HCT116 (cell line): ENCODE measurements around the gene COA8.

Experiments
- CTCF ChIP-seq, 3 experiments: fragments of 200-600 bp in 1 of 3; sonication (generic) in 1 of 3; IDR thresholded peaks in 2 of 3; conservative IDR thresholded peaks in 1 of 3; 2 replicates each; pipeline ENCODE4 v1.5.1; 2012 to 2017; ENCODE audit warnings: low read depth in 2 of 3, low read length in 2 of 3, antibody characterized with exemption in 1 of 3, borderline replicate concordance in 1 of 3, control low read depth in 1 of 3, mild to moderate bottlenecking in 1 of 3, mixed read lengths in 1 of 3, mixed run types in 1 of 3, moderate library complexity in 1 of 3; ENCODE audit not compliant: insufficient read depth in 1 of 3
- POLR2AphosphoS5 ChIP-seq: IDR thresholded peaks from 2 replicates; pipeline ENCODE4 v1.6.1; 2011; ENCODE audit warnings: mild to moderate bottlenecking, low read depth, low read length, moderate library complexity
- YY1 ChIP-seq: IDR thresholded peaks from 2 replicates; pipeline ENCODE4 v1.6.1; 2011; ENCODE audit warnings: low read length, low read depth, moderate library complexity, mild to moderate bottlenecking; ENCODE audit not compliant: insufficient replicate concordance; ENCODE audit errors: extremely low read depth

DNA sequence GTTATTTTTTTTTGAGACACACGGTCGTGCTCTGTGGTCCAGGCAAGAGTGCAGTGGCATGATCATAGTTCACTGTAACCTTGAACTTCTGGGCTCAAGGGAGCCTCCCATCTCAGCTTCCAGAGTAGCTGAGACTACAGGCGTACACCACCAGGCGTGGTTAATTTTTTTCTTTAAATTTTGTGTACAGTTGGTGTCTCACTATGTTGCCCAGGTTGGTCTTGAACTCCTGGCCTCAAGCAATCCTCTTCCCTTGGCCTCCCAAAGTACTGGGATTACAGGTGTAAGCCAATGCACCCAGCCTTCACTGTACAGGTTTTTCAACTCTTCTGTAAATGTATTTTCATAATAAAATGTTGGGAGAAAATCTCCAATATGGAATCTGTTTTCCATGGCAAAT, 60.5 kb downstream of the COA8 start:
- TF ChIP-seq CTCF (IDR thresholded peaks at IDR 0.05 in 2 of 3, conservative IDR thresholded peaks at IDR 0.05 in 1 of 3; ENCODE audit: borderline replicate concordance in 1 of 3, insufficient read depth in 1 of 3, low read depth in 2 of 3, low read length in 2 of 3), result no peak
- TF ChIP-seq YY1, result no peak
- TF ChIP-seq POLR2AphosphoS5, result no peak
